ENCODE data around the gene DDX24. TPM values are rescaled to one million over a fixed set of nuclear protein-coding genes. Genes with fewer than 3 reads are reported as not detected.

The DDX24 gene
- total and polyA plus RNA-seq, 2 of the 8 experiments (the other 6 are each of a cell fraction or from before 2014, with no cell fraction given): 89.0 to 201 TPM

DNA sequence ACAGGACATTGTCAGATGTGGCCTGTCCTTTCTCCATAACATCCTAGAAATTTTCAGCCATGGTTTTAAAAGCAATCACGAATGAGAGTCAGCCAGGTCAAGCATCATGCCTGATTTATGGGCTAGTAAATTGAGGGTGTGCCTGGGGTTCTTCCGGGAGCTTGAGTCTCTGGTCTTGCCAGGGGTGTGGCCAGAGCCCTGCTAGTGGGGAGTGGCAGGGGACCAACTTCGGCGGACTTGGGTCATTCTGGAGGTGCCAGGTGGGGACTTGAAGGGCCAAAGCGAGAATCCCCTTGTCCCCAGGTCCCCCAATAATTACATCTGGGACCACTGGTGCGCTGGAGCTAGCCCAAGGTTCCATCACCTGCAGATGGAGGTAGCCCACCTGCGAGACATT lies 49.1 kb downstream of the DDX24 start:
- Histone ChIP-seq H2BK5ac (ENCODE audit: low read depth, low read length) (no peak overlapping the region), H3K36me3 (ENCODE audit: control insufficient read depth in 2 of 4, insufficient read depth in 4 of 4, low read length in 3 of 4) (no peaks in the 10 kb centered on the region), H3K79me1 (ENCODE audit: low read depth, low read length) (peaks cover 3% of the 10 kb centered on the region), H4K5ac (ENCODE audit: insufficient read length, low read depth, low read length) (no peak overlapping the region), H3K9ac (replicated peaks in 1 of 4; ENCODE audit: extremely low read depth in 1 of 4, low read depth in 3 of 4, low read length in 3 of 4) (no peak overlapping the region), H4K20me1 (replicated peaks in 1 of 2; ENCODE audit: control insufficient read depth in 1 of 2, insufficient read depth in 2 of 2, low read length in 2 of 2) (peaks cover 2% of the 10 kb centered on the region in 2 experiments), H3K14ac (ENCODE audit: insufficient read length) (no peak overlapping the region), H3K23ac (ENCODE audit: insufficient read length) (no peak overlapping the region), H3K9me3 (ENCODE audit: insufficient read depth in 2 of 2, low read depth in 1 of 2, low read length in 1 of 2) (no peaks in the 10 kb centered on the region), H3K4me1 (replicated peaks in 1 of 4; ENCODE audit: control insufficient read depth in 3 of 4, insufficient read depth in 4 of 4, low read length in 3 of 4) (peaks cover 2 to 9% (median 5%) of the 10 kb centered on the region in 4 experiments; a peak in 4 of 7 replicates), H3K4me3 (ENCODE audit: extremely low read depth in 1 of 4, insufficient read depth in 2 of 4, low read depth in 3 of 4, low read length in 4 of 4) (no peak overlapping the region), H4K91ac (replicated peaks; ENCODE audit: insufficient read length, low read length) (no peak overlapping the region), H4K8ac (ENCODE audit: extremely low read depth, insufficient read depth, low read length) (no peak overlapping the region), H2BK15ac (ENCODE audit: low read length) (no peak overlapping the region), H2BK120ac (replicated peaks; ENCODE audit: low read depth, low read length) (no peak overlapping the region), H2AFZ (ENCODE audit: low read length) (no peak overlapping the region), H3K56ac (replicated peaks; ENCODE audit: insufficient read length, low read depth, low read length) (no peak overlapping the region), H2BK20ac (ENCODE audit: low read length) (no peak overlapping the region), H3K79me2 (ENCODE audit: control insufficient read depth in 1 of 2, insufficient read depth in 2 of 2, low read length in 2 of 2) (no peaks in the 10 kb centered on the region), H2BK12ac (ENCODE audit: low read depth, low read length) (no peak overlapping the region), H2AK5ac (ENCODE audit: low read depth, low read length) (no peak overlapping the region), H3K27me3 (replicated peaks in 1 of 4; ENCODE audit: control insufficient read depth in 3 of 4, extremely low read depth in 1 of 4, insufficient read depth in 3 of 4, low read length in 3 of 4) (peaks cover 0 to 3% (median 3%) of the 10 kb centered on the region in 4 experiments; a peak in 1 of 7 replicates), H3K4ac (replicated peaks; ENCODE audit: insufficient read length, low read depth, low read length) (no peak overlapping the region), H3K27ac (ENCODE audit: low read depth, low read length) (no peak overlapping the region), H3K18ac (ENCODE audit: extremely low read depth, low read length) (no peak overlapping the region), H3K4me2 (ENCODE audit: insufficient read depth in 1 of 2, low read depth in 2 of 2, low read length in 2 of 2) (no peak overlapping the region), H3K23me2 (ENCODE audit: low read depth, low read length) (peaks cover 3% of the 10 kb centered on the region; the same call in 1 of the 2 replicates)
- POLR2A ChIA-PET (ENCODE audit: partially characterized antibody): no interaction called here
- WGBS, 2 experiments (ENCODE audit: extremely low coverage in 1 of 2, insufficient coverage in 1 of 2, insufficient read length in 1 of 2, insufficient replicate concordance in 2 of 2, low coverage in 1 of 2, low lambda C conversion rate in 2 of 2, missing lambda C conversion rate in 1 of 2): 85% methylated on average over 7 of the region's 7 CpGs; no CpG with 5 or more reads in 1 of the 2 experiments
- FAIRE-seq (no peak), DNase-seq (ENCODE audit: low read depth in 1 of 2, low spot score in 2 of 2) (no peak)
- TF ChIP-seq BACH1 (IDR thresholded peaks at IDR 0.05; ENCODE audit: low read length) (no peak), NRF1 (IDR thresholded peaks at IDR 0.05; ENCODE audit: low read depth, low read length) (no peak)
- CTCF ChIA-PET (ENCODE audit: partially characterized antibody): interaction anchor here (0.5 to 1.2 kb wide), 2 partner anchors 13 to 27 kb away, joined by 3 read pairs; no protein-coding TSS in a partner anchor
